Stimulated activated CD4-positive, alpha-beta T cell treated with anti-CD3 and anti-CD28 coated beads, Interleukin-12 subunit alpha, Interleukin-12 subunit beta, amount 100 ng/mL, for 48 hours (primary cell): Measurements from ENCODE around the gene CIB1.
"Not testable (repeated sequence)": the region's sequence is repeated elsewhere in the genome, so short reads cannot be mapped to it uniquely, and the experiment has no call there.

Source experiments
- DNase-seq, 3 donors: peaks; one replicate each; pipeline ENCODE4 v3.0.0-alpha.2; 2020; ENCODE audit warnings: low read depth in 2 of 3, low spot score in 1 of 3

Gene CIB1

GRCh38 chr15:90201130-90201943 is 32.4 kb downstream of the CIB1 start, which contains the start of gene SEMA4B:
Gene SEMA4B (plus strand): TSS chr15:90201330. CDS start chr15:90201579, 249 bp downstream.
- DNase-seq, result peak; percentile 26 to 72 (median 44)

GRCh38 chr15:90200534-90201129 is 33.1 kb downstream of the CIB1 start:
- no peak for DNase-seq

GRCh38 chr15:90194655-90195054 is 39.1 kb downstream of the CIB1 start:
- no peak for DNase-seq

GRCh38 chr15:90192961-90193786 is 40.6 kb downstream of the CIB1 start:
- no peak for DNase-seq

- no peak for DNase-seq
Measured at GRCh38 chr15:90191794-90192509, 41.8 kb downstream of the CIB1 start.

GRCh38 chr15:90191344-90191687 is 42.4 kb downstream of the CIB1 start:
- DNase-seq, result no peak

GRCh38 chr15:90190606-90191343 is 43.0 kb downstream of the CIB1 start:
- DNase-seq, result no peak

GRCh38 chr15:90189781-90190467 is 43.8 kb downstream of the CIB1 start:
- DNase-seq, result no peak

GRCh38 chr15:90188914-90189748 is 44.6 kb downstream of the CIB1 start:
- DNase-seq, result no peak

GRCh38 chr15:90188065-90188464 is 45.7 kb downstream of the CIB1 start:
- DNase-seq, result not testable (repeated sequence)

- DNase-seq, result no peak
Measured at GRCh38 chr15:90187257-90187868, 46.4 kb downstream of the CIB1 start.

- DNase-seq, result peak in 2 of 3 donors; percentile 14 to 28
Measured at GRCh38 chr15:90184786-90185704, 48.7 kb downstream of the CIB1 start.

- peak in 2 of 3 donors; percentile 6 to 23 for DNase-seq
Measured at GRCh38 chr15:90184119-90184785, 49.5 kb downstream of the CIB1 start.

- no peak for DNase-seq
Measured at GRCh38 chr15:90181776-90182175, 52.0 kb downstream of the CIB1 start.
